NCI-H1048 (cell line): ENCODE data around the gene HTT.
"Not testable (repeated sequence)": the region's sequence is repeated elsewhere in the genome, so short reads cannot be mapped to it uniquely, and the experiment has no call there.

Experiments
- DNase-seq: peaks from one replicate; lab custom pipeline; 2025; lab: John Stamatoyannopoulos, UW

The HTT gene

DNA sequence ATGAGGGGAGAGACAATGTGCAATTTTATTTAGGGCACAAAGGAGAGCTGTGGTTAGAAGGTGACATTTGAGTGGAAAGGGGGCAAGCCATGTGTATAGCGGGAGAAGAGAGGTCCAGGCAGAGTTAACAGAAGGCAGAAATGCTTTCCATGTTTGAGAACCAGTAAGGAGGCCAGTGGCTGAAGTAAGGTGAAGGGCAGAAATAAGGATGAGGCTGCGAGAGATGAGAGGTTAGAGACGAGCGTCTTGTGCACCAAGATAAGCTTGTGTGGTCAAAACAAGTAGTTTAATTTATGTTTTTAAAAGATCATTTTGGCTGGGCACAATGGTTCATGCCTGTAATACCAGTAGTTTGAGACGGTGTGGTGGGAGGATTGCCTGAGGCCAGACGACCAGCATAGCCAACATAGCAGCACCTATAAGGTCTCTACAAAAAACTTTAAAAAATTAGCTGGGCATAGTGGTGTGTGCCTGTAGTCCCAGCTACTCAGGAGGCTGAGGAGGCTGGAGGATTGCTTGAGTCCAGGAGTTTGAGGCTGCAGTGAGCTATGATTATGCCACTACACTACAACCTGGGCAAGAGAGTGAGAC is 8.5 kb downstream of the HTT start:
- DNase-seq = no peak

DNA sequence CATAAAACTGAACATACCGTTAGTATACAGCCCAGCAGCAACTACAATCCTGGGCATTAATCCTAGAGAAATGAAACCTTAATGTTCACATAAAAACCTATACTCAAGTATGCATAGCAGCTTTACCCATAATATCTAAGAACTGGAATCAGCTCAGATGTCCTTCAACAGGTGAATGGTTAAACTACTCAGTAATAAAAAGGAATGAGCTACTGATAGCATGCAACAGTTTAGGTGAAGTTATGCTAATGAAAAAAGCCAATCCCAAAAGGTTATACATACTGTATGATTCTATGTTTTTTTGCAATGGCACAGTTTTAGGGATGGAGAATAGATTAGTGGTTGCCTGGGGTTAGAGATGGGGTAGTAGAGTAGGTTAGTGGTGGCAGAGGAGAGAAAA is 9.3 kb downstream of the HTT start:
- no peak for DNase-seq

GRCh38 chr4:3085948-3086670 is 11.6 kb downstream of the HTT start:
- no peak for DNase-seq

GRCh38 chr4:3087115-3087797 is 12.8 kb downstream of the HTT start:
- no peak for DNase-seq

- DNase-seq = no peak
These were observed 17.0 kb downstream of the HTT start for GRCh38 chr4:3091464-3091863.

DNA sequence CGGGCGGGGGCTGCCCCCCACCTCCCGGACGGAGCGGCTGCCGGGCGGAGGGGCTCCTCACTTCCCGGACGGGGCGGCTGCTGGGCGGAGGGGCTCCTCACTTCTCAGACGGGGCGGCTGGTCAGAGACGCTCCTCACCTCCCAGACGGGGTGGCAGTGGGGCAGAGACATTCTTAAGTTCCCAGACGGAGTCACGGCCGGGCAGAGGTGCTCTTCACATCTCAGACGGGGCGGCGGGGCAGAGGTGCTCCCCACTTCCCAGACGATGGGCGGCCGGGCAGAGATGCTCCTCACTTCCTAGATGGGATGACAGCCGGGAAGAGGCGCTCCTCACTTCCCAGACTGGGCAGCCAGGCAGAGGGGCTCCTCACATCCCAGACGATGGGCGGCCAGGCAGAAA is 20.2 kb downstream of the HTT start:
- not testable (repeated sequence) for DNase-seq

DNA sequence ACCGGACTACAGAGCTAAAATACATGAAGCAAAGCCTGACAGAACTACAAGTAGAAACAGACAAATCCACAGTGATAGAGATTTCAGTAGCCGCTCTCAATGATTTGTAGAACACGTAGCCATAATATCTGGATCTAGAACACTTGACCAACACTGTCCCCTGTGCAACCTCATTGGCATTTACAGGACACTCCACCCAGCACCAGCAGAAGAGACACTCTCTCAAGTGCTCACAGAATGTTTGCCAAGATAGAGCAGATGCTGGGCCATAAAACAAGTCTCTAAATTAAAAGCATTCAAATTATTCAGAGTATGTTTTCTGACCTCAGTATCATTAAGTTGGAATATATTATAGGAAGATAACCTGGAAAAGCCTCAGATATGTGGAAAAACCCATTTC is 21.7 kb downstream of the HTT start:
- DNase-seq = no peak

- DNase-seq = no peak
These were observed 23.9 kb downstream of the HTT start for GRCh38 chr4:3098346-3098745.

- DNase-seq = no peak
These were observed 32.1 kb downstream of the HTT start for GRCh38 chr4:3106339-3107186.

DNA sequence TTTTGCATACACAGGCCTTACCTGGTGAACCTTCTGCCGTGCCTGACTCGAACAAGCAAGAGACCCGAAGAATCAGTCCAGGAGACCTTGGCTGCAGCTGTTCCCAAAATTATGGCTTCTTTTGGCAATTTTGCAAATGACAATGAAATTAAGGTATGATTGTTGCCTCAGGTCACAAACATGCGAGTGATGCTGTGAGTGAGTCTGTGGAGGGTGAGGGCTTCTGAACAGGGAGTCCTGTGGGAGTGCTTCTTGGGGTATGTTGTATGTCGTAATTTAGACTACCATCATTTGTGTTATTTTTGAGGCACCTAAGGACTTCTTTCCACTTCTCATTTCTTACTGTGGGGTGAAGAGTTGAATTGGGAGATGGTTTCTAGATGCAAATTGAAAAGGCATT is 32.8 kb downstream of the HTT start:
- DNase-seq = no peak

GRCh38 chr4:3107691-3108121 is 33.2 kb downstream of the HTT start:
- no peak for DNase-seq

- DNase-seq = no peak
These were observed 33.7 kb downstream of the HTT start for GRCh38 chr4:3108211-3108610.

DNA sequence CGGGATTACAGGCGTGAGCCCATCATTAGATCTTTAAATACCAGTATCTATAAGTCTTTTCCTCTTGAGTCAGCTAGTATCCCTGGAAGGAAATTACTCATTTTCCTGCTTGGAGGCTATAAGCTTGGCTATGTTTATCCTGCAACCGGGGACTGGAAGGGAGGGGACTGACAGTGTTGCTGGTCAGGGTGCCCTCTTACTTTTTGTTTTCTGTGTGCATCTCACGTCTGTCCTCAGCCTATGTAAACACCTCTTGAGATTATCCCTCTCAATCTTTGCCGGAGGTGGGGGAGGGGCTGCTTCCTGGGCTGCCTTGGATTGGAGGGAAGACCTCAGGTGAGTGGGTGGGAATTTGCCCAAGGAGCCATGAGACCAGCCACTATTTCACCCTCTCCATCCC is 37.0 kb downstream of the HTT start:
- DNase-seq = no peak

GRCh38 chr4:3112201-3112600 is 37.7 kb downstream of the HTT start:
- no peak for DNase-seq

DNA sequence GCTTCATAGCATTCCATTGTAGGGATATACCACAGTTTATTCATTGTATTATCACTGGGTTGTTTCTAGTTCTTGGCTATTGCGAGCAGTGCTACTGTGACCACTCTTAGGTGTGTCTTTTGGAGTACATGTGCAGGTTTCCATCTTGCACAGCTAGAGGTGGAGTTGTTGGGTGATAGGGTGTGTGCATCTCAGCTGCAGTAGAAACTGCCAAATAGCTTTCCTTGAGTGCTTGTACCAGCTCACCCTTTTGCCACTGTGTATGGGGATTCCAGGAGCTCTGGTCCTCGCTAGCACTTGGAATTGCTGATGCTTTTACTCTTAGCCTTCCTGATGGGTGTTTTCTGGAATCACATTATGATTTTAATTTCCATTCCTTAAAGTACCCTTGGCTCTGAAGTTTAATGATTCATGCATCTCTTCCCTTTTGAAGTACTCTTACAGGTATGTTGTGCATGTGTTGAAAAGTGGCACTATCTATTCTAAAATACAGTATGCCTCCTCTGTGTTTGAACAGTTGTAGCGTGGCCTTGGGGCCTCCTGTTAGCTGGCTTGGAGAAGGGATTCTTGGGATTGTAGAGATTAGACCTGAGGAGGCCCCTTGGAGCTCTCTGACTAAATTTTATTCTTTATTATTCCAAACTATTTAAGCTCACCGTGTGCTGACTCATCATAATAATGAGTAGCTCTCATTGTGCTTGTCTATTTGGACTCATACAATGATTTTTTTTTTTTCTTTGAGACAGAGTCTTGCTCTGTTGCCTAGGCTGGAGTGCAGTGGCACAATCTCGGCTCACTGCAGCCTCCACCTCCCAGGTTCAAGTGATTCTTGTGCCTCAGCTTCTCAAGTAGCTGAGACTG is 38.4 kb downstream of the HTT start:
- no peak for DNase-seq

GRCh38 chr4:3114377-3114776 is 39.9 kb downstream of the HTT start:
- DNase-seq = no peak

GRCh38 chr4:3115637-3116270 is 41.3 kb downstream of the HTT start:
- no peak for DNase-seq

- no peak for DNase-seq
These were observed 42.5 kb downstream of the HTT start for GRCh38 chr4:3116955-3117354.

DNA sequence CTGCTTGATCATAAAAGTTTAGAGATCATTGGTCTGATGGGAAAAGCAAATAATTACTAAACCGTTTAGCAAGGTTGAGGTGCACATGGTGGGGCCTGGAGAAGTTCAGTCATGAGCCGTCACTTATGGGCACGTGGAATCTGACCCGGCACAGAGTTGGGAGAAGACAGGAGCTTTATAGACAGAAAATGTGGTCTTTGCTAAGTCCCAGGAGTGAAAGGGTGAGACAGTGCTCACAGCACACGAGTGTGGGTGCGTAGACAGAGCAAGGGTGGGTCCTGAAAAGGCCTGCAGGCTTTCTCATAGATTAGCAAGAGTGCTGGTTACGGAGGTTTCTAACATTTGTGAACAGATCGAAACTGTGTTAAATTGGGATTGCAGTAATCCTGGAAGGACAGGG is 43.8 kb downstream of the HTT start:
- no peak for DNase-seq

DNA sequence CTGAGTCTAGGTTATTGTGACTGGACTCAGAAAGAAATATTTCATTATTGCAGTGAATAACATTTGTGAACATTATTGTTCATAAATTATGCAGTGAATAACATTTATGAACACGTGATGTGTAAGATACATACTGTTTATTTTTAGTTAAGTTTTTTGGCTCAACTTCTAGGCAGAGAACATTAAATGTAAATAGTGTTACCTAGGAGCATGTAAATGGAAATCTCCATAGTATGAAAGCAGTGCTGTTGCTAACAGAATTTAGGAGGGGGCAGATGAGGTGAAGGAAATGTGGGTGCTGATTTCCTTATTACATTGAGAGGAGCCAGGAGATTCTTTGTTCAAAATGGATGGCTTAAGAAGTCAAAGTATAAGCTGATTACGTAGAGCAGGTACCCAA is 45.0 kb downstream of the HTT start:
- no peak for DNase-seq

DNA sequence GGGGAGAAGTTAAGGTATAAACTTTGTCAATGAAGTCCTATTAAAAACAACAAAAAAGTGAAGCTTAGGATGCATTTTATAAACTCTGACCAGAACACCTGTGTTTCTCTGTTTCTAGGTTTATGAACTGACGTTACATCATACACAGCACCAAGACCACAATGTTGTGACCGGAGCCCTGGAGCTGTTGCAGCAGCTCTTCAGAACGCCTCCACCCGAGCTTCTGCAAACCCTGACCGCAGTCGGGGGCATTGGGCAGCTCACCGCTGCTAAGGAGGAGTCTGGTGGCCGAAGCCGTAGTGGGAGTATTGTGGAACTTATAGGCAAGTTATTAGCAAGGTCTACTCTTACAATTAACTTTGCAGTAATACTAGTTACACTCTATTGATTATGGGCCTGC is 46.6 kb downstream of the HTT start:
- no peak for DNase-seq
